VCaP (cell line): ENCODE results near the gene GYS1.

Source experiments
- H3K27ac ChIP-seq: fragments of 450-650 bp; 2 replicates; pipeline ENCODE4 v1.5.1; 2017
- TF ChIP-seq, protein P1 (sequence below): fragments of 450-650 bp; conservative IDR thresholded peaks from 2 replicates; pipeline ENCODE4 v1.5.1; 2017; ENCODE audit warnings: mild to moderate bottlenecking, moderate library complexity

GYS1 gene

DNA sequence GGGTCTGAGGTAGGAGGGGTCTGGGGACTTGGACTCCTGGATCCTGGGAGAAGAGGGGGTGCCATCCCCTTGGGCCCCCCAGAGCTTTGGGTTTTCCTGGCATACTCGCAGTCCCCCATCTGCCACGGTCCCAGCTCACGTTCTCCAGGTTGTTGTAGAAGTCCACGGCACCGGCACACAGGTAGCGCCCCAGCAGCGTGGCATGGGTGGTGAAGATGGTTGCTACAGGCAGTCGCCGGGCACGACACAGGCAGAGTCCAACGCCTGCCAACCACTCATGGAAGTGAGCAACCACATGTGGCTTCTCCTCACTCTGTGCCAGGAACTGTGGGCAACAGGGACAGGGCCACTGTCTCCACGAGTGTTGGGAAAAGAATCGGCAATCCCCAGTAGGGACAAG, 7.4 kb downstream of the GYS1 start:
- TF ChIP-seq, protein P1, sequence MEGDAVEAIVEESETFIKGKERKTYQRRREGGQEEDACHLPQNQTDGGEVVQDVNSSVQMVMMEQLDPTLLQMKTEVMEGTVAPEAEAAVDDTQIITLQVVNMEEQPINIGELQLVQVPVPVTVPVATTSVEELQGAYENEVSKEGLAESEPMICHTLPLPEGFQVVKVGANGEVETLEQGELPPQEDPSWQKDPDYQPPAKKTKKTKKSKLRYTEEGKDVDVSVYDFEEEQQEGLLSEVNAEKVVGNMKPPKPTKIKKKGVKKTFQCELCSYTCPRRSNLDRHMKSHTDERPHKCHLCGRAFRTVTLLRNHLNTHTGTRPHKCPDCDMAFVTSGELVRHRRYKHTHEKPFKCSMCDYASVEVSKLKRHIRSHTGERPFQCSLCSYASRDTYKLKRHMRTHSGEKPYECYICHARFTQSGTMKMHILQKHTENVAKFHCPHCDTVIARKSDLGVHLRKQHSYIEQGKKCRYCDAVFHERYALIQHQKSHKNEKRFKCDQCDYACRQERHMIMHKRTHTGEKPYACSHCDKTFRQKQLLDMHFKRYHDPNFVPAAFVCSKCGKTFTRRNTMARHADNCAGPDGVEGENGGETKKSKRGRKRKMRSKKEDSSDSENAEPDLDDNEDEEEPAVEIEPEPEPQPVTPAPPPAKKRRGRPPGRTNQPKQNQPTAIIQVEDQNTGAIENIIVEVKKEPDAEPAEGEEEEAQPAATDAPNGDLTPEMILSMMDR = no peak
- no peak overlapping the region for H3K27ac ChIP-seq

DNA sequence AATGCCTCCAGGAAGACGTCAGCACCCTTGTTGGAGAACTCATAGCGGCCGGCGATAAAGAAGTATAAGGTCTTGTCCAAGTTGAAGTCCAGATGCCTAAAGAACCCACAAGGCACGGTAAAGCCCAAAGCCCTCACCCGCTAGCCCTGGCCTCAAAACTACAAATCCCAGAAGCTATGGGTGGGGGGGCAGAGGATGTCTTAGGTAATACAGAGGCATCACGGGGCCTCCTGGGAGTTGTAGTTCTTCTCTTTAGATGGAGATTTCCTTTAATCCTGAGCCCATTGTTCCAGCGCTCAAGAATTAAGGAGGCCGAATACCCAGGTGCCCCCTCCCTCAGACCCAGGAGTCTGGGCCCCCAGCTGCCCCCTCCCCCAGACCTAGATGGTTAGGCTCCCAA, 10.8 kb downstream of the GYS1 start:
- H3K27ac ChIP-seq = no peak overlapping the region
- TF ChIP-seq, protein P1 = no peak

DNA sequence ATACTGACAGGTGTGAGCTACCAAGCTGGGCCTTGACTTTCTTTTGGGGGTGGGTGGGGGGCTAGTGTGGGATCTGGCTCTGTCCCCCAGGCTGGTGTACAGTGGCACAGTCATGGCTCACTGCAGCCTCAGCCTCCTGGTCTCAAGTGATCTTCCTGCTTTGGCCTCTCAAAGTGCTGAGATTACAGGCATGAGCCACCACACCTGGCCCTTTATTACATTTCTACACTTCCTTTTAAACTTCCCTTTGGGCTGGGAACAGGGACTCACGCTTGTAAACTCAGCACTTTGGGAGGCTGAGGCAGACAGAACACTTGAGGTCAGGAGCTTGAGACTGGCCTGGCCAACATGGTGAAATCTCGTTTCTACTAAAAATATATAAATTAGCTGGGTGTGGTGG, 16.0 kb downstream of the GYS1 start:
- H3K27ac ChIP-seq = no peak overlapping the region
- TF ChIP-seq, protein P1 = no peak

DNA sequence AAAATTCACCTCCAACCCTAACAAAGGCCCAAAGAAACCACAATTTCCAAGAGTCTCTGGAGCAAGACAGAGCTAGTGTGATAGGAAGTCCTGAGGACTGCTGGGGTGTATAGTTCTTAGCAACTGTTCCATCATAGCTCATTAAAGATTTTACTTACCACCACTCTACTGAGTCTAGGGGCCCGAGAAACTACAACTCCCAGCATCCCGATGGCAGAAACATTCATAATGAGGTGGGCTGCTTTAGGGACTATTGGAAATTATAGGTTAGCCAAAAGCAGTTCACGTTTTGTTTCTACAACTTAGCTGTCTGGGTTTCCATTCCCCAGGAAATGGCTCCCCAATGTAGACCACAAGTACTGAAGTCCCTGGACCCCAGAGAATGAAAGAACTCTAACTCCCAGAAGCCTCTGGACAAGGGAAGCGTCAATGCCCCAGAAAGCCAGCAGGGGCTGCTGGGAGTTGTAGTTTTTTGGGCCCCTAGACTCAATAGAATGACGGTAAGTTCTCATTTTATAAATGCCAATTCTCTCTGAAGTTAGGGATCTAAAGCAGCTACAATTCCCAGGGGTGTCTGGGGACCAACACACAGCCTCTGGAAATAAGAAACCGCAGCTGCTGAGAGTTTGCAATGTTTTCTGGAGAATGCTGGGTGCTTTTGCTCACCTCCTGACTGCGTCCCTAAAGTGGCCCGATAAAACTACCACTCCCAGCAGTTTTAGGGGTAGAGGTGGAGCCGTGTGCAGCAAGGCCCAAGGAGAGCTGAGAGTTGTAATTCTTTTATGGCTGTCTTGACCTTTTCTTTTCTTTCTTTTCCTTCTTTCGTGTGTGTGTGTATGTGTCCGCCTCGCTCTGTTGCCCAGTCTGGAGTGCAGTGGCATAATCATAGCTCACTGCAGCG, 16.9 kb downstream of the GYS1 start:
- TF ChIP-seq, protein P1 = no peak
- H3K27ac ChIP-seq = no peak overlapping the region

DNA sequence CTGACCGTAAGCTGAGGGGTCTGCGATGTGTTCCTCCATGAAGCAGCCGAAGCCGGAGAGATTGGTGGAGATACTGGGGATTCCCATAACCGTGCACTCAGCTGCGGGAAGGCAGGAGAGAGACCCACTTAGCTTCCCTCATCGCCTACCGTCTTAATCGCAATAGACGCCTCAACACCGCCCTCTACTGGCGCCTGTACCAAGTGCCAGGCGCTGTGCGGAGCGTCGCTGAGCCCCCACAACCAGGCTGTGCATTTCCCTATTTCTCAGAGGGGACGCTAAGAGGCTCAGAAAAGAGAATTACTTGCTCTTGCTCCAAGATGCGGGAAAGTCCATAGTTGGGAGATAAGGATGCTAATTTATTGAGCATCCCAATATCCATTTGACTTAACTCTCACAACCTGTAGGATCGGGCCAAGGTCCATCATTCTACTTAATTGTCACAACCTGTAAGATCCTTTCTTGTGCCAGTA, 22.1 kb downstream of the GYS1 start:
- no peak overlapping the region for H3K27ac ChIP-seq
- TF ChIP-seq, protein P1 = peak; percentile 94

DNA sequence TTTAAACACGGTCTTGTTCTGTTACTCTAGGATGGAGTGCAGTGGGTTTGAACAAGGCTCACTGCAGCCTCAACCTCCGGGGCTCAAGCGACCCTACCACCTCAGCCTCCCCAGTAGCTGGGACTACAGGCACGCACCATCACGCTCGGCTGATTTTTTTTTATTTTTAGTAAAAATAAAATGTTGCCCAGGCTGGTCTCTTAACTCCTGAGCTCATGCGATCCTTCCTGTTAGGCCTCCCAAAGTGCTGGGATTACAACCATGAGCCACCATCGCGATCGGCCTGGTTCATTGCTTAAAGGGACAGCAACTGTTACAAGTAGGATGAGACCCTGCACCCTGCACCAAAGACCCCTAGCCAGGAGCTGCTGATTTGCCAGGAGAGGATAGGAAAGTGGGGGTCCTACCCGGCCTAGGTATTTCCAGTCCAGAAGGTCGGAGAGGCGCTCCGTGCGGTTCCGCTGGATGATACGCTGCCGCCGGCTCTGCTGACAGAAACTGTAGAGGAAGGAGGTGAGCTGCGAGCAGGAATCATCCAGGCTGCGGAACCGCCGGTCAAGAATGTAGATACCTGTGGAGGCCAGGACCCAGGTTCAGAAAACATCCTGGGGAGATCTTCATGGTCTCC, 22.9 kb downstream of the GYS1 start:
- TF ChIP-seq, protein P1 = no peak
- H3K27ac ChIP-seq = no peak overlapping the region

DNA sequence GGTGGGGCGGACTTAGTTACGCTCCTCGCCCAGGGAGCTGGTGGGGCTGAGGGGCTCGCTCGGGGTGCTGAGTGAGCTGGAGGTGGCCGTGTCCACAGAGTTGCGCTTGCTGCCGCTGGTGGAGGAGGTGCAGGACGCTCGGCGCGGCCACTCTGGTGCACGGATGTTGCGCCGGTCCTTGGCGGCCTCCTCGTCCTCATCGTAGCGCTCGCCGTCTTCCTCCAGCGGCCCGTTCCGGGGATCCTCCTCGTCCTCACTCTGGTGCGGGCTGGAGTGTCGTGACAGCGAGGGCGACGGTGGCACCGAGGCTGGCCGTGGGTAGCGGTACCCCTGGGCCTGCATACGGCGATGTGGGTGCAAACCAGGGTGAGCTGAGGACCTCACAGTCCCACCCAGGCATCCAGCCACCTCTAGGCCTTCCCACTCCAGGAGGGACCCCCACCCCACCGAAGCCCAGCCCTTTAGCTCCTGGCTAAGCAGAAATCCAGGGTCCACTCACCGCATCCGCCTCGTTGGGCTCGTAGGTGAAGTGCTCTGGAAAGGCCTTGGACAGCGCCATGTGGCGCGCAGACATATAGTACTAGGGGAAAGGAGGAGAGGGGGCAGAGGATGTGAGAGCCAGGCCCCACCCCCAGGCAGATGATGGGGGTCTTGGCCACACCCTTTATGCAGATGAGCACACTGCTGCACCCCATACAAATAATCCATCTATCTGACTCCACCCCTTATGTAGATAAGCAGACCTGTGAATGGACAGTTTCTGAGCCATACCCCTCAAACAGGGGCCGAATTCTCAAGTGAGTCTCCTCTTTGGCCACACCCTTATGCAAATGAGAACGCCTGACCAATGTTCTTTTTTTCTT, 23.6 kb downstream of the GYS1 start:
- TF ChIP-seq, protein P1 = no peak
- H3K27ac ChIP-seq = no peak overlapping the region
